ENCODE data around the gene NUAK2.

GRCh38 chr1:205276689-205277065, 44.9 kb downstream of the NUAK2 start:
- TF ChIP-seq CTCF (IDR thresholded peaks at IDR 0.05) (no peak), POLR2A (IDR thresholded peaks at IDR 0.05) (no peak)

Measured in body of pancreas (tissue), 4 donors.